GM12878 (cell line): ENCODE data around the gene STON2. TPM values are rescaled to one million over a fixed set of nuclear protein-coding genes. Genes with fewer than 3 reads are reported as not detected.

Experiments used
- ATAC-seq: fragments of 200-7000 bp; cut with Tn5 transposase; 3 replicates; pipeline ENCODE4 v1.9.1; 2020; ENCODE audit warnings: mild to moderate bottlenecking, moderate library complexity
- BruUV-seq: library from RNA; stranded (reverse); fragments of 400-500 nt; replicated peaks from 2 replicates; lab custom pipeline; 2021; lab: Mats Ljungman, UMichigan
- CTCF ChIA-PET: fragments of 300-600 bp; sonication (Branson Sonifier 250); formaldehyde crosslinking; extraction: SDS; loops from one replicate; lab custom pipeline; 2021; ENCODE audit warnings: inconsistent platforms; lab: Yijun Ruan, JAX
- POLR2A ChIA-PET: fragments of 350-600 bp; formaldehyde crosslinking; extraction: SDS; loops from one replicate; lab custom pipeline; 2021; ENCODE audit warnings: inconsistent platforms; lab: Charles Lee
- RAD21 ChIA-PET: fragments of 300-600 bp; sonication (Branson Sonifier 250); formaldehyde crosslinking; loops from one replicate; lab custom pipeline; 2023; ENCODE audit warnings: antibody characterized with exemption; ENCODE audit not compliant: unreplicated experiment; lab: Charles Lee
- SMC1A ChIA-PET: fragments of 300-600 bp; sonication (Branson Sonifier 250); formaldehyde crosslinking; loops from one replicate; lab custom pipeline; 2023; ENCODE audit not compliant: unreplicated experiment, uncharacterized antibody; lab: Charles Lee
- DNase-seq: peaks from one replicate; pipeline ENCODE4 v3.0.0-alpha.2; 2011; ENCODE audit warnings: low read depth, low spot score
- FAIRE-seq: peaks from 3 replicates; lab custom pipeline; 2011; peaks lifted over from hg19 to GRCh38; lab: Jason Lieb, UNC
- H2AFZ ChIP-seq: 2 replicates; pipeline ENCODE4 v1.6.0; 2011; ENCODE audit warnings: low read depth, low read length, control low read depth; ENCODE audit not compliant: control insufficient read depth
- H3K27ac ChIP-seq: 2 replicates; pipeline ENCODE4 v1.5.1; 2011; ENCODE audit warnings: control low read depth; ENCODE audit not compliant: control insufficient read depth, insufficient read depth
- H3K27me3 ChIP-seq, 2 experiments: replicated peaks in 1 of 2; 2 replicates each; pipeline versions ENCODE4 v1.6.0 to v1.6.1; 2011; ENCODE audit warnings: low read length in 1 of 2; ENCODE audit not compliant: control insufficient read depth in 2 of 2, insufficient read depth in 2 of 2
- H3K36me3 ChIP-seq, 2 experiments: 2 replicates each; pipeline ENCODE4 v1.5.1; 2011; ENCODE audit warnings: low read length in 1 of 2; ENCODE audit not compliant: control insufficient read depth in 2 of 2, insufficient read depth in 2 of 2
- H3K4me1 ChIP-seq: 2 replicates; pipeline ENCODE4 v1.6.1; 2011; ENCODE audit warnings: mild to moderate bottlenecking, low read length, moderate library complexity, mixed read lengths; ENCODE audit not compliant: control insufficient read depth, insufficient read depth
- H3K4me2 ChIP-seq: 2 replicates; pipeline ENCODE4 v1.6.0; 2011; ENCODE audit warnings: control low read depth; ENCODE audit not compliant: control insufficient read depth, insufficient read depth
- H3K4me3 ChIP-seq: fragments of 200-600 bp; sonication (generic); 2 replicates; pipeline ENCODE4 v1.5.1; 2016
- H3K79me2 ChIP-seq: 2 replicates; pipeline ENCODE4 v1.6.0; 2011; ENCODE audit warnings: low read length; ENCODE audit not compliant: control insufficient read depth, insufficient read depth
- H3K9ac ChIP-seq: 2 replicates; pipeline ENCODE4 v1.8.0; 2011; ENCODE audit warnings: low read length, control low read depth, mixed read lengths; ENCODE audit not compliant: control insufficient read depth, insufficient read depth
- H3K9me3 ChIP-seq: replicated peaks from 3 replicates; pipeline ENCODE4 v1.5.1; 2011; ENCODE audit warnings: mild to moderate bottlenecking, low read length; ENCODE audit not compliant: control insufficient read depth, insufficient read depth
- H4K20me1 ChIP-seq: 2 replicates; pipeline ENCODE4 v1.6.0; 2011; ENCODE audit not compliant: control insufficient read depth, insufficient read depth
- ATF2 ChIP-seq: IDR thresholded peaks from 2 replicates; pipeline ENCODE4 v1.6.1; 2012; ENCODE audit warnings: low read length, inconsistent platforms
- ATF7 ChIP-seq: fragments of 450-650 bp; IDR thresholded peaks from 2 replicates; pipeline ENCODE4 v1.6.1; 2016; ENCODE audit warnings: low read depth, mild to moderate bottlenecking
- BCL3 ChIP-seq: IDR thresholded peaks from 2 replicates; pipeline ENCODE4 v1.6.1; 2011; ENCODE audit warnings: borderline replicate concordance, low read depth, mild to moderate bottlenecking, moderate library complexity, low read length; ENCODE audit not compliant: insufficient read depth, poor library complexity, severe bottlenecking
- CBX5 ChIP-seq: sonication (generic); IDR thresholded peaks from 2 replicates; pipeline ENCODE4 v1.6.1; 2016; ENCODE audit warnings: low read depth, moderate library complexity, mild to moderate bottlenecking, inconsistent platforms
- CEBPB ChIP-seq, 2 experiments: fragments of 150-350 bp in 1 of 2; IDR thresholded peaks; 2 replicates each; pipeline ENCODE4 v1.6.1; 2012 to 2014; ENCODE audit warnings: low read depth in 2 of 2, low read length in 2 of 2, borderline replicate concordance in 1 of 2, inconsistent platforms in 1 of 2
- CREM ChIP-seq: IDR thresholded peaks from 2 replicates; pipeline ENCODE4 v1.6.1; 2014; ENCODE audit warnings: antibody characterized with exemption, low read depth
- DPF2 ChIP-seq: fragments of 450-650 bp; IDR thresholded peaks from 2 replicates; pipeline ENCODE4 v1.6.1; 2017; ENCODE audit warnings: mild to moderate bottlenecking
- EGR1 ChIP-seq, 2 experiments: IDR thresholded peaks; 1 replicate in 1 of 2; 2 replicates in 1 of 2; pipeline ENCODE4 v1.6.1; 2011 to 2012; ENCODE audit warnings: low read depth in 2 of 2, low read length in 2 of 2, borderline replicate concordance in 1 of 2, mild to moderate bottlenecking in 1 of 2, moderate library complexity in 1 of 2
- MEF2B ChIP-seq: fragments of 450-650 bp; IDR thresholded peaks from 2 replicates; pipeline ENCODE4 v1.6.1; 2018; ENCODE audit warnings: mild to moderate bottlenecking, moderate library complexity; ENCODE audit not compliant: partially characterized antibody, poor library complexity, severe bottlenecking
- MTA2 ChIP-seq: fragments of 450-650 bp; IDR thresholded peaks from 2 replicates; pipeline ENCODE4 v1.6.1; 2016; ENCODE audit warnings: low read depth, mild to moderate bottlenecking, moderate library complexity
- MYC ChIP-seq: IDR thresholded peaks from 2 replicates; pipeline ENCODE4 v1.6.1; 2011; ENCODE audit warnings: mild to moderate bottlenecking, low read length, moderate library complexity, inconsistent platforms; ENCODE audit not compliant: insufficient read depth, insufficient replicate concordance, insufficient read length, severe bottlenecking
- NR2C1 ChIP-seq: fragments of 450-650 bp; IDR thresholded peaks from 2 replicates; pipeline ENCODE4 v1.6.1; 2017; ENCODE audit warnings: antibody characterized with exemption, mild to moderate bottlenecking, moderate library complexity
- PML ChIP-seq: IDR thresholded peaks from 2 replicates; pipeline ENCODE4 v1.6.1; 2012; ENCODE audit warnings: low read length, inconsistent platforms
- SPI1 ChIP-seq: IDR thresholded peaks from 2 replicates; pipeline ENCODE4 v1.6.1; 2011; ENCODE audit warnings: low read depth, mild to moderate bottlenecking, low read length, moderate library complexity, borderline replicate concordance; ENCODE audit not compliant: insufficient read depth
- YBX1 ChIP-seq: fragments of 450-650 bp; IDR thresholded peaks from 2 replicates; pipeline ENCODE4 v1.6.1; 2016; ENCODE audit warnings: antibody characterized with exemption
- ZNF207 ChIP-seq: fragments of 450-650 bp; IDR thresholded peaks from 2 replicates; pipeline ENCODE4 v1.6.1; 2014; ENCODE audit warnings: antibody characterized with exemption, mild to moderate bottlenecking, borderline replicate concordance
- ZNF592 ChIP-seq: fragments of 450-650 bp; IDR thresholded peaks from 2 replicates; pipeline ENCODE4 v1.6.1; 2017; ENCODE audit warnings: mild to moderate bottlenecking, moderate library complexity
- WGBS: methylation state at CpG from one replicate; pipeline ENCODE4 v1.1.6; 2016; ENCODE audit warnings: low lambda C conversion rate; ENCODE audit not compliant: insufficient replicate concordance, insufficient coverage; ENCODE audit errors: missing lambda C conversion rate; 5-methylcytosine and 5-hydroxymethylcytosine counted together
- in situ Hi-C: fragments of 300-500 bp; cut with MboI; formaldehyde crosslinking; loops from 9 replicates; pipeline ENCODE4 v1.14.3; 2018; ENCODE audit warnings: mixed read lengths
- intact Hi-C: fragments of 100-400 bp; cut with micrococcal nuclease; formaldehyde crosslinking; loops from one replicate; pipeline ENCODE4 v1.14.2; 2022; ENCODE audit not compliant: unreplicated experiment
- polyA plus RNA-seq, 11 experiments: library from polyadenylated mRNA; depleted of rRNA in 4 of 11; unstranded in 6 of 11; stranded (reverse) in 5 of 11; fragments of >200 nt; fragmentation: Nextera tagmentation in 4 of 11; fragmentation: Illumina TruSeq in 1 of 11; extraction: Ambion mirVana in 4 of 11; extraction: Trizol in 1 of 11; gene quantifications; 1 replicate in 1 of 11; 2 replicates in 10 of 11; pipeline versions ENCODE4 v1.2.1 to v1.2.3, GENCODE V29; 2011 to 2016; ENCODE audit warnings: inconsistent platforms in 2 of 11, missing spikeins in 2 of 11, low read depth in 1 of 11
- total RNA-seq, 4 experiments: library from RNA; depleted of rRNA in 3 of 4; stranded (reverse); fragments of >200 nt in 3 of 4; fragmentation: Illumina TruSeq in 1 of 4; extraction: Trizol in 1 of 4; gene quantifications; 2 replicates each; pipeline versions ENCODE4 v1.2.1 to v1.2.3, GENCODE V29; 2013 to 2021

Gene STON2
- total and polyA plus RNA-seq, 10 of the 15 experiments (the other 5 are each of a cell fraction or from before 2014, with no cell fraction given) = 0.03 to 0.13 (median 0.03) TPM; not detected in 7

GRCh38 chr14:81235096-81235495 is 165.0 kb downstream of the STON2 start:
- ChIA-PET SMC1A (interaction anchor here (0.8 to 1.6 kb wide), 3 partner anchors 14 to 47 kb away, joined by 3 to 7 read pairs (median 4); partner anchors contain the start of gene GTF2A1), RAD21 (interaction anchor here (1.4 kb wide), 1 partner anchor 16 kb away, joined by 3 read pairs; no protein-coding TSS in a partner anchor), POLR2A (interaction anchor here (0.9 to 1.5 kb wide), 2 partner anchors 11 to 14 kb away, joined by 4 to 7 read pairs; partner anchors contain the start of gene GTF2A1), CTCF (interaction anchor here (0.8 to 1.8 kb wide), 4 partner anchors 34 to 248 kb away, joined by 3 to 4 read pairs (median 4); no protein-coding TSS in a partner anchor)
- H2AFZ ChIP-seq = no peak overlapping the region; the same call in 1 of the 2 replicates
- no peaks in the 10 kb centered on the region for H3K79me2 ChIP-seq
- H3K4me1 ChIP-seq = no peaks in the 10 kb centered on the region
- DNase-seq (no peak), FAIRE-seq (no peak), ATAC-seq (peak; percentile 48)
- no peak overlapping the region for H3K27ac ChIP-seq
- no peaks in the 10 kb centered on the region for H3K9me3 ChIP-seq
- no peak overlapping the region for H3K9ac ChIP-seq
- 0% methylated on average over 2 of the region's 2 CpGs for WGBS
- H3K4me2 ChIP-seq = no peak overlapping the region
- no peaks in the 10 kb centered on the region for H3K27me3 ChIP-seq
- no peak overlapping the region for H3K4me3 ChIP-seq
- H3K36me3 ChIP-seq = no peaks in the 10 kb centered on the region
- H4K20me1 ChIP-seq = no peaks in the 10 kb centered on the region
- intact Hi-C loops = no loop called here
- BruUV-seq = no TSS peak
- in situ Hi-C loops = no loop called here
- TF ChIP-seq CREM = 0 out of 2 replicates have a peak, but pooled peaks have one; percentile 7
- peak; percentile 70 for TF ChIP-seq ATF7
- no peak for TF ChIP-seq NR2C1
- TF ChIP-seq PML = no peak
- TF ChIP-seq MYC = no peak
- TF ChIP-seq EGR1 (IDR thresholded peaks at IDR 0.05; ENCODE audit: borderline replicate concordance in 1 of 2, low read depth in 2 of 2, low read length in 2 of 2) = peak in 1 of 2 experiments; percentile 64; a peak in 1 of 3 replicates
- TF ChIP-seq ATF2 = peak; percentile 69; the same call in 1 of the 2 replicates
- 0 out of 2 replicates have a peak, but pooled peaks have one; percentile 19 for TF ChIP-seq DPF2
- TF ChIP-seq ZNF207 = no peak
- TF ChIP-seq ZNF592 = no peak
- peak; percentile 57; the same call in 1 of the 2 replicates for TF ChIP-seq MTA2
- TF ChIP-seq SPI1 = peak; percentile 78
- peak; percentile 40 for TF ChIP-seq BCL3
- TF ChIP-seq CEBPB (IDR thresholded peaks at IDR 0.05; ENCODE audit: borderline replicate concordance in 1 of 2, low read depth in 2 of 2, low read length in 2 of 2) = no peak
- peak; percentile 72 for TF ChIP-seq MEF2B
- no peak for TF ChIP-seq CBX5
- no peak for TF ChIP-seq YBX1
